Mesenchymal stem cell (in vitro differentiated cells and primary cell): Measurements from ENCODE around the gene NNAT.

Experiments
- DNase-seq: peaks from one replicate; pipeline ENCODE4 v3.0.0-alpha.2; 2013
- H2AFZ ChIP-seq: one replicate; pipeline ENCODE4 v1.6.1; 2013; ENCODE audit warnings: low read depth, mild to moderate bottlenecking, control low read depth, inconsistent platforms, low read length, moderate library complexity
- H2AK5ac ChIP-seq: 2 replicates; pipeline ENCODE4 v1.6.1; 2013; ENCODE audit warnings: low read length, moderate library complexity, mild to moderate bottlenecking, inconsistent platforms; ENCODE audit not compliant: severe bottlenecking
- H2BK120ac ChIP-seq: one replicate; pipeline ENCODE4 v1.6.1; 2013; ENCODE audit warnings: low read depth, mild to moderate bottlenecking, inconsistent platforms, low read length, moderate library complexity
- H2BK12ac ChIP-seq, 2 experiments: one replicate each; pipeline ENCODE4 v1.6.1; 2013; ENCODE audit warnings: inconsistent platforms in 2 of 2, low read length in 2 of 2, mild to moderate bottlenecking in 2 of 2, moderate library complexity in 2 of 2, control low read depth in 1 of 2
- H2BK15ac ChIP-seq: one replicate; pipeline ENCODE4 v1.6.1; 2013; ENCODE audit warnings: mild to moderate bottlenecking, low read depth, inconsistent platforms; ENCODE audit not compliant: poor library complexity, severe bottlenecking
- H2BK5ac ChIP-seq: 2 replicates; pipeline ENCODE4 v1.6.1; 2013; ENCODE audit warnings: low read depth, mild to moderate bottlenecking, low read length, control low read depth, inconsistent platforms; ENCODE audit not compliant: poor library complexity, severe bottlenecking
- H3K14ac ChIP-seq, 2 experiments: one replicate each; pipeline ENCODE4 v1.6.1; 2013; ENCODE audit warnings: inconsistent platforms in 2 of 2, low read length in 2 of 2, control low read depth in 1 of 2, mild to moderate bottlenecking in 1 of 2, moderate library complexity in 1 of 2
- H3K18ac ChIP-seq, 2 experiments: one replicate each; pipeline ENCODE4 v1.6.1; 2013; ENCODE audit warnings: inconsistent platforms in 2 of 2, low read length in 2 of 2, control low read depth in 1 of 2, low read depth in 1 of 2, mild to moderate bottlenecking in 1 of 2
- H3K23ac ChIP-seq, 2 experiments: one replicate each; pipeline ENCODE4 v1.6.1; 2013; ENCODE audit warnings: inconsistent platforms in 2 of 2, low read length in 2 of 2, mild to moderate bottlenecking in 2 of 2, moderate library complexity in 2 of 2, control low read depth in 1 of 2
- H3K27ac ChIP-seq: 2 replicates; pipeline ENCODE4 v1.5.1; 2013; ENCODE audit warnings: mild to moderate bottlenecking, moderate library complexity, low read length, control low read depth, inconsistent platforms; ENCODE audit not compliant: poor library complexity, severe bottlenecking
- H3K27me3 ChIP-seq, 2 experiments: 2 replicates each; pipeline versions ENCODE4 v1.6.1 to v1.7.0; 2013; ENCODE audit warnings: low read length in 2 of 2, mild to moderate bottlenecking in 2 of 2, moderate library complexity in 2 of 2, control low read depth in 1 of 2, inconsistent platforms in 1 of 2; ENCODE audit not compliant: control insufficient read depth in 1 of 2, insufficient read depth in 1 of 2
- H3K36me3 ChIP-seq, 2 experiments: 2 replicates each; pipeline versions ENCODE4 v1.6.1 to v1.7.0; 2013; ENCODE audit warnings: low read length in 2 of 2, control low read depth in 1 of 2, inconsistent platforms in 1 of 2, low read depth in 1 of 2, mild to moderate bottlenecking in 1 of 2; ENCODE audit not compliant: insufficient read depth in 2 of 2, control insufficient read depth in 1 of 2
- H3K4ac ChIP-seq, 2 experiments: one replicate each; pipeline ENCODE4 v1.6.1; 2013; ENCODE audit warnings: inconsistent platforms in 2 of 2, low read length in 2 of 2, mild to moderate bottlenecking in 2 of 2, moderate library complexity in 2 of 2, control low read depth in 1 of 2, low read depth in 1 of 2
- H3K4me1 ChIP-seq: 2 replicates; pipeline ENCODE4 v1.6.1; 2013; ENCODE audit warnings: low read depth, low read length, control low read depth; ENCODE audit not compliant: control insufficient read depth, insufficient read depth
- H3K4me2 ChIP-seq: 2 replicates; pipeline ENCODE4 v1.6.1; 2013; ENCODE audit warnings: low read length, mild to moderate bottlenecking, inconsistent platforms; ENCODE audit not compliant: poor library complexity, severe bottlenecking
- H3K4me3 ChIP-seq, 2 experiments: 2 replicates each; pipeline versions ENCODE4 v1.5.1 to v1.7.0; 2013; ENCODE audit warnings: low read length in 2 of 2, mild to moderate bottlenecking in 2 of 2, control low read depth in 1 of 2, low read depth in 1 of 2; ENCODE audit not compliant: insufficient read depth in 1 of 2
- H3K79me1 ChIP-seq: replicated peaks from 2 replicates; pipeline ENCODE4 v1.6.1; 2013; ENCODE audit warnings: mild to moderate bottlenecking, control low read depth, low read length, inconsistent platforms; ENCODE audit not compliant: poor library complexity, severe bottlenecking
- H3K9ac ChIP-seq: 2 replicates; pipeline ENCODE4 v1.7.0; 2013; ENCODE audit warnings: mild to moderate bottlenecking, low read length, moderate library complexity
- H3K9me3 ChIP-seq: 2 replicates; pipeline ENCODE4 v1.7.0; 2013; ENCODE audit warnings: mild to moderate bottlenecking, low read length; ENCODE audit not compliant: control insufficient read depth
- H4K8ac ChIP-seq: one replicate; pipeline ENCODE4 v1.6.1; 2013; ENCODE audit warnings: inconsistent platforms, mild to moderate bottlenecking, low read length, moderate library complexity
- H4K91ac ChIP-seq: one replicate; pipeline ENCODE4 v1.6.1; 2013; ENCODE audit warnings: mild to moderate bottlenecking, low read length, inconsistent platforms
- WGBS: methylation state at CpG from one replicate; pipeline ENCODE4 v1.1.7; 2013; ENCODE audit warnings: mixed read lengths; 5-methylcytosine and 5-hydroxymethylcytosine counted together

Gene NNAT

DNA sequence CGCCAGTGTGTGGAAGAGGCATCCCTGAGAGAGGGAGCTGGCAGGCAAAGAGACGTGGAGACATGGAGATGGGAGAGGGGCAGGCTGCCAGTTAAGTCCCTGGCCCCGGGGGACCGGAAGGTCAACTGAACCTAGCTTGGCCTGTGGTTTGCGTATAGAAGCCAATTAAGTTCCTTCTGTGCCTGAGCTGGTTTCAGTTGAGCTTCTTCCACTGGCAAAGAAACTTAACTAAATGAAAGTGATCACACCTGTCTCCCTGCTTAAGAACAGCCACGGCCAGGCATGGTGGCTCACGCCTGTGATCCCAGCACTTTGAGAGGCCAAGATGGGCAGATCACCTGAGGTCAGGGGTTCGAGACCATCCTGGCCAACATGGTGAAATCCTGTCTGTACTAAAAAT is 26.7 kb upstream of the NNAT start:
- Histone ChIP-seq H3K14ac (no peak overlapping the region), H3K9me3 (no peaks in the 10 kb centered on the region), H2AK5ac (no peak overlapping the region), H3K27me3 (peaks cover 0 to 2% of the 10 kb centered on the region in 2 experiments), H3K4ac (no peak overlapping the region), H3K4me3 (no peak overlapping the region), H3K79me1 (no peaks in the 10 kb centered on the region), H2BK12ac (no peak overlapping the region), H3K18ac (no peak overlapping the region), H3K27ac (no peak overlapping the region), H2BK5ac (no peak overlapping the region), H4K8ac (no peak overlapping the region), H2BK120ac (no peak overlapping the region), H3K4me2 (no peak overlapping the region), H4K91ac (no peak overlapping the region), H2BK15ac (no peak overlapping the region), H3K9ac (no peak overlapping the region), H2AFZ (no peak overlapping the region), H3K4me1 (no peaks in the 10 kb centered on the region), H3K23ac (no peak overlapping the region), H3K36me3 (peaks cover 6 to 12% of the 10 kb centered on the region in 2 experiments)
- WGBS: 90% methylated on average over 8 of the region's 8 CpGs
- no peak for DNase-seq

DNA sequence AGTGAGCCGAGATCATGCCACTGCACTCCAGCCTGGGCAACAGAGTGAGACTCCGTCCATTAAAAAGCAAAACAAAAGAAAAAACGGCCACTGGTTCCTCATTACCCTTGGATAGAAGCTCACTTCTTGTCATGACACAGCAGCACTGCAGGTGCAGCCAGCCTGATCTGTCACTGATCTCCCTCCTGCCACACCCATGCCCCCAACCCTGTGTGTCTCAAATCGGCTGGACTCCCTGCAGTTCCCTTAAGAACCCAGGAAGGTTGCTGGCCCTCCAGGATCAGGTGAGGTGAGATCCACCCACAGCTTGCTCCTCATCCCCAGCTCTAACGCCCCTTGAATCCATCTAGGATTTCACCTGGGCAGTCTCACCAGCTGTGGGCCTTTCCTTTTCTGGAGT is 26.3 kb upstream of the NNAT start:
- Histone ChIP-seq H2BK120ac (no peak overlapping the region), H3K4me2 (no peak overlapping the region), H3K79me1 (no peaks in the 10 kb centered on the region), H3K4me3 (no peak overlapping the region), H3K27me3 (peaks cover 0 to 2% of the 10 kb centered on the region in 2 experiments), H2BK15ac (no peak overlapping the region), H2BK5ac (no peak overlapping the region), H4K8ac (no peak overlapping the region), H3K9me3 (no peaks in the 10 kb centered on the region), H4K91ac (no peak overlapping the region), H3K36me3 (peaks cover 6 to 12% of the 10 kb centered on the region in 2 experiments), H2BK12ac (no peak overlapping the region), H3K4me1 (no peaks in the 10 kb centered on the region), H3K9ac (no peak overlapping the region), H3K18ac (no peak overlapping the region), H3K14ac (no peak overlapping the region), H3K27ac (no peak overlapping the region), H2AK5ac (no peak overlapping the region), H3K23ac (no peak overlapping the region), H3K4ac (no peak overlapping the region), H2AFZ (no peak overlapping the region)
- no peak for DNase-seq
- WGBS: 94% methylated on average over 5 of the region's 5 CpGs

DNA sequence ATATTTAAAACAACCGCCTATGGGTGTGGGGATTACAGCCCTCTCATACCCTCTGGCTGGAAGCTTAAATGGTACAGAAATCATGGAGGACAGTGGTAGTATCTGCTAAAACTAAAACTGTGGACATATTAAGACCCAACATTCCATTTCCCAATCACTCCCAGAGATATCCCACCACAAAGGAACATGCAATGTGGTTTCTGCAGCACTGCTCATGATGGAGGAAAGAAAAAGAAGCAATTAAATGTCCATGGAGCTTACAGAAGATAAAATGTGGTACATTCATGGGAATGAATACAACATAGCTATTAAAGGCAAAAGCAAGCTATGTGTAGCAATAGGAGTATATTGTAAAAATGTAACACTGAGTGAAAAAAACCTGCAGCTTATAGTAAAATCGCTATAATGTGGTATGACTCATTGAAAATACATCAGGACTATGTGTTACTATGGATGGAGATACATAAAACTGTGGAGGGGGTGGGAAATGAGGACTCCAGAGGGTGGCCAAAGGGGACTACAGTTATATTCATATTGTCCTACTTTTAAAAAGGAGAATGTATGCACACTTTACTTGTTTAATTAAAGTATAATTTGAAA is 22.9 kb upstream of the NNAT start:
- Histone ChIP-seq H2BK12ac (no peak overlapping the region), H4K8ac (no peak overlapping the region), H2BK120ac (no peak overlapping the region), H3K79me1 (peaks cover 4% of the 10 kb centered on the region), H2BK15ac (no peak overlapping the region), H3K14ac (no peak overlapping the region), H3K18ac (no peak overlapping the region), H3K4ac (no peak overlapping the region), H3K9me3 (no peaks in the 10 kb centered on the region), H3K27ac (no peak overlapping the region), H2BK5ac (no peak overlapping the region), H3K4me1 (no peaks in the 10 kb centered on the region), H2AFZ (no peak overlapping the region), H3K4me2 (no peak overlapping the region), H3K4me3 (no peak overlapping the region), H2AK5ac (no peak overlapping the region), H3K36me3 (peaks cover 6 to 14% of the 10 kb centered on the region in 2 experiments), H3K27me3 (no peaks in the 10 kb centered on the region), H4K91ac (no peak overlapping the region), H3K9ac (no peak overlapping the region), H3K23ac (no peak overlapping the region)
- 68% methylated on average over 1 of the region's 2 CpGs for WGBS
- DNase-seq: peak; percentile 22

DNA sequence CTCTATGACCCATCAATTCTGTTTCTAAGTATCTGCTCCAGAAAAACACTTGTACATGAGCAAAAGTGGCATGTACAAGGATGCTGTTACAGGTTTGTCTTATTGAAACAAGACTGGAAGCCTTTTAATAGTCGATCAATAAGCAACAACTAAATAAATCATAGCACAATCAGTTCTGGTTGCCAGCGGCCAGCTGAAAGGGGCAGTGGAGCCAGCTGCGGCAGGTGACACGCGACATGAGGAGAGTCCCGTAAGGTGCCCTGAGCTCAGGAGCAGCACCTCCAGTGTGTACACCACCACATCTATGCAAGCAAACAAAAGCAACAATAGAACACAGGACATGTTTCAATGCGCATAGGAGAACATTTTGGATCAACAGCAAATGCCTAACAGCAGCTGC is 20.7 kb upstream of the NNAT start:
- no peak overlapping the region for H4K91ac ChIP-seq
- peaks cover 6 to 7% of the 10 kb centered on the region in 2 experiments for H3K36me3 ChIP-seq
- no peak overlapping the region for H3K14ac ChIP-seq
- no peak overlapping the region for H3K4me3 ChIP-seq
- no peak overlapping the region for H4K8ac ChIP-seq
- no peak overlapping the region for H2BK120ac ChIP-seq
- H3K9ac ChIP-seq: no peak overlapping the region
- DNase-seq: no peak
- H3K23ac ChIP-seq: no peak overlapping the region
- peaks cover 8% of the 10 kb centered on the region for H3K79me1 ChIP-seq
- H3K18ac ChIP-seq: no peak overlapping the region
- H3K27me3 ChIP-seq: no peaks in the 10 kb centered on the region
- H2BK15ac ChIP-seq: no peak overlapping the region
- no peak overlapping the region for H3K27ac ChIP-seq
- H3K9me3 ChIP-seq: no peaks in the 10 kb centered on the region
- H3K4me2 ChIP-seq: no peak overlapping the region
- no peak overlapping the region for H2AK5ac ChIP-seq
- H3K4me1 ChIP-seq: peaks cover 2% of the 10 kb centered on the region
- no peak overlapping the region for H2BK12ac ChIP-seq
- no peak overlapping the region for H2AFZ ChIP-seq
- 97% methylated on average over 7 of the region's 7 CpGs for WGBS
- H3K4ac ChIP-seq: no peak overlapping the region
- no peak overlapping the region for H2BK5ac ChIP-seq
